WI38 (cell line): Measurements from ENCODE around the gene DRC1.

Experiments
- H3K4me3 ChIP-seq: 2 replicates; pipeline ENCODE4 v1.5.1; 2011; ENCODE audit warnings: low read depth, mild to moderate bottlenecking, control low read depth, low read length
- CTCF ChIP-seq: IDR thresholded peaks from 2 replicates; pipeline ENCODE4 v1.5.1; 2012; ENCODE audit warnings: low read depth, mild to moderate bottlenecking, control low read depth, low read length

Gene DRC1

GRCh38 chr2:26488463-26489212 is 86.9 kb downstream of the DRC1 start:
- H3K4me3 ChIP-seq: no peak overlapping the region
- no peak for TF ChIP-seq CTCF

GRCh38 chr2:26489213-26489850 is 87.6 kb downstream of the DRC1 start:
- no peak overlapping the region for H3K4me3 ChIP-seq
- TF ChIP-seq CTCF: no peak

GRCh38 chr2:26491563-26492167 is 89.9 kb downstream of the DRC1 start:
- TF ChIP-seq CTCF: no peak
- H3K4me3 ChIP-seq: no peak overlapping the region

GRCh38 chr2:26492749-26493515 is 91.2 kb downstream of the DRC1 start:
- no peak overlapping the region for H3K4me3 ChIP-seq
- TF ChIP-seq CTCF: no peak

- TF ChIP-seq CTCF: no peak
- no peak overlapping the region for H3K4me3 ChIP-seq
These were observed 91.8 kb downstream of the DRC1 start for GRCh38 chr2:26493566-26493965.

GRCh38 chr2:26494199-26494598 is 92.5 kb downstream of the DRC1 start:
- no peak for TF ChIP-seq CTCF
- H3K4me3 ChIP-seq: no peak overlapping the region
